OCI-LY3 (cell line): ENCODE data around the gene SDC1.

ENCODE experiments used
- H2AFZ ChIP-seq: fragments of 200-600, 300-600 bp; shearing (Covaris generic); 2 replicates; pipeline ENCODE4 v1.6.0; 2014; ENCODE audit warnings: antibody characterized with exemption, low read depth, low read length
- H3K27ac ChIP-seq: fragments of 200-600, 300-600 bp; sonication (generic); 2 replicates; pipeline ENCODE4 v1.5.1; 2014; ENCODE audit warnings: mild to moderate bottlenecking, low read length, moderate library complexity, mixed read lengths
- H3K27me3 ChIP-seq: fragments of 200-600, 300-600 bp; sonication (generic); 2 replicates; pipeline ENCODE4 v1.6.1; 2014; ENCODE audit warnings: low read depth, low read length, mixed read lengths
- H3K36me3 ChIP-seq: fragments of 200-600, 300-600 bp; sonication (generic); replicated peaks from 2 replicates; pipeline ENCODE3; 2014; ENCODE audit warnings: low read depth, low read length, mixed read lengths
- H3K4me1 ChIP-seq: fragments of 300-600, 200-600 bp; sonication (generic); 2 replicates; pipeline ENCODE4 v1.6.1; 2014; ENCODE audit warnings: low read length, mixed read lengths
- H3K4me2 ChIP-seq: fragments of 200-600, 300-600 bp; sonication (generic); 2 replicates; pipeline ENCODE4 v1.6.1; 2014; ENCODE audit warnings: low read length, mixed read lengths
- H3K4me3 ChIP-seq: fragments of 300-600, 200-600 bp; sonication (generic); 2 replicates; pipeline ENCODE4 v1.5.1; 2014; ENCODE audit warnings: antibody characterized with exemption, mild to moderate bottlenecking, low read length, moderate library complexity
- H3K79me2 ChIP-seq: fragments of 300-600, 200-600 bp; shearing (Covaris generic); 2 replicates; pipeline ENCODE4 v1.6.1; 2014; ENCODE audit warnings: mild to moderate bottlenecking, low read length, mixed read lengths
- H3K9ac ChIP-seq: fragments of 300-600, 200-600 bp; shearing (Covaris generic); 2 replicates; pipeline ENCODE4 v1.6.0; 2014; ENCODE audit warnings: mild to moderate bottlenecking, low read length, moderate library complexity
- H3K9me3 ChIP-seq: fragments of 200-600, 300-600 bp; shearing (Covaris generic); 2 replicates; pipeline ENCODE4 v1.6.1; 2014; ENCODE audit warnings: low read length, mixed read lengths; ENCODE audit not compliant: insufficient read depth
- H4K20me1 ChIP-seq: fragments of 200-600, 300-600 bp; sonication (generic); 2 replicates; pipeline ENCODE4 v1.6.1; 2016; ENCODE audit warnings: low read length, mixed read lengths; ENCODE audit not compliant: insufficient read depth
- EZH2phosphoT487 ChIP-seq: fragments of 200-600 bp; shearing (Covaris generic); IDR thresholded peaks from 2 replicates; pipeline ENCODE4 v1.6.1; 2018; ENCODE audit warnings: antibody characterized with exemption, mixed run types, low read depth
- TF ChIP-seq, protein P1 (sequence below): fragments of 200-600, 300-600 bp; sonication (generic); IDR thresholded peaks from 2 replicates; pipeline ENCODE4 v1.5.1; 2014; ENCODE audit warnings: antibody characterized with exemption, low read length, low read depth

The SDC1 gene

DNA sequence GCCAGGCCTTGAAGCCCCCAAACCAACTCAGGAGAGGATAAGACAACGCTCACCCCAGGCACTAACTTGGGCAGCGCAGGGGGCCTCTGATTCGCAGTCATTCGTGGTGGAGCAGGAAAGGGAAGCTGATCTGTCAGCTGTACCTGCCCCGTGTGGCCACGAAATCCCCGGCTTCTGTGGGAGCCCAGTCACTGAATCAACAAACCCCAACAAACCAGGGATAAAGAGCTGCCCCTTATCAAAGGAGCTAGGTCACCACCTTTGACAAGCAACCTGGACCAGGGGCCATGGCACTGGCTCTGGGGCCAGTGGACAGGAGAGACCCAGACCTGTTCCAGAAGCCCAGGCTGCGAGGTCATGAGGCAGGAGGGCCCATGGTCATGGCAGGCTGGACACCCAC, 14.5 kb downstream of the SDC1 start:
- Histone ChIP-seq H3K36me3 (no peaks in the 10 kb centered on the region), H3K9ac (no peak overlapping the region), H3K27ac (no peak overlapping the region), H3K4me1 (peaks cover 10% of the 10 kb centered on the region; the same call in 1 of the 2 replicates), H3K79me2 (no peaks in the 10 kb centered on the region), H3K27me3 (no peaks in the 10 kb centered on the region), H2AFZ (no peak overlapping the region), H3K4me3 (no peak overlapping the region), H3K4me2 (no peak overlapping the region), H4K20me1 (no peaks in the 10 kb centered on the region), H3K9me3 (no peaks in the 10 kb centered on the region)
- TF ChIP-seq, protein P1, sequence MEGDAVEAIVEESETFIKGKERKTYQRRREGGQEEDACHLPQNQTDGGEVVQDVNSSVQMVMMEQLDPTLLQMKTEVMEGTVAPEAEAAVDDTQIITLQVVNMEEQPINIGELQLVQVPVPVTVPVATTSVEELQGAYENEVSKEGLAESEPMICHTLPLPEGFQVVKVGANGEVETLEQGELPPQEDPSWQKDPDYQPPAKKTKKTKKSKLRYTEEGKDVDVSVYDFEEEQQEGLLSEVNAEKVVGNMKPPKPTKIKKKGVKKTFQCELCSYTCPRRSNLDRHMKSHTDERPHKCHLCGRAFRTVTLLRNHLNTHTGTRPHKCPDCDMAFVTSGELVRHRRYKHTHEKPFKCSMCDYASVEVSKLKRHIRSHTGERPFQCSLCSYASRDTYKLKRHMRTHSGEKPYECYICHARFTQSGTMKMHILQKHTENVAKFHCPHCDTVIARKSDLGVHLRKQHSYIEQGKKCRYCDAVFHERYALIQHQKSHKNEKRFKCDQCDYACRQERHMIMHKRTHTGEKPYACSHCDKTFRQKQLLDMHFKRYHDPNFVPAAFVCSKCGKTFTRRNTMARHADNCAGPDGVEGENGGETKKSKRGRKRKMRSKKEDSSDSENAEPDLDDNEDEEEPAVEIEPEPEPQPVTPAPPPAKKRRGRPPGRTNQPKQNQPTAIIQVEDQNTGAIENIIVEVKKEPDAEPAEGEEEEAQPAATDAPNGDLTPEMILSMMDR, result no peak
- no peak for TF ChIP-seq EZH2phosphoT487

DNA sequence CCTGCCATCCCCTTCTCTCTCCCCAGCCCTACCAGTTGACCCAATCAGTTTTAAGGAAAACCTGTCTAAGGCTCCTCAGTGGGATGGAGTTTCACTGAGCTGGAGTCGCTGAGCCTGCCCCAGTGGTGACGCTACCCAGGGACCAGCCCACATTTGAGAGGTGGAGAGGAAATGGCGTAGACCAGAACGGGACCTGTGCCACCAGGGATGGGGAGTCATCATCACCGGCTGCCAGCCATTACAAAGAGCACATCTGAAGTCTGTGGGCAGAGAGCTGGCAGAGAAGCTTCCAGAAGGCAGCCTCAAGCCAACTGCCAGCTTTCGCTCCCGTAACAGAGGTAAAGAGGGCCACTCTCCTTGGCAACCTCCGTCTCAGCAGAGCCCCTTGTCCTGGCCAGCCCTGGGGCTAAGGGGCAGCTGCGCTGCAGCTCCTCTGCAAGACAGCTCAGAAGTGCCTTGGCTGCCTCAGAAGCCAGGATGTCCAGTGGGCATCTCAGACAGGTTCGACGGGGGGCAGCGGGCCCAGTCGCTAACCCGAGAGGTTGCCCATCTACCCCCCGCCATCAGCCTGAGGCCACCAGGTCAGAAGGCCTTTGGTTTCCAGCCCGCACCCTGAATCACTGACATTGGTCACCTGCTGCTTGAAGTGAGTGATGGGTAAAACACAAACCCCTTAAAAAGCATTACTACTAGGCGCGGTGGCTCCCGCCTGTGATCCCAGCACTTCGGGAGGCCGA, 15.4 kb downstream of the SDC1 start:
- H4K20me1 ChIP-seq, result no peaks in the 10 kb centered on the region
- H3K79me2 ChIP-seq, result no peaks in the 10 kb centered on the region
- H2AFZ ChIP-seq, result no peak overlapping the region
- H3K27ac ChIP-seq, result no peak overlapping the region
- no peak overlapping the region for H3K4me2 ChIP-seq
- H3K4me1 ChIP-seq, result peaks cover 10% of the 10 kb centered on the region; the same call in 1 of the 2 replicates
- no peaks in the 10 kb centered on the region for H3K9me3 ChIP-seq
- H3K9ac ChIP-seq, result no peak overlapping the region
- no peaks in the 10 kb centered on the region for H3K27me3 ChIP-seq
- no peak overlapping the region for H3K4me3 ChIP-seq
- no peaks in the 10 kb centered on the region for H3K36me3 ChIP-seq
- TF ChIP-seq EZH2phosphoT487, result no peak
- TF ChIP-seq, protein P1, result no peak

DNA sequence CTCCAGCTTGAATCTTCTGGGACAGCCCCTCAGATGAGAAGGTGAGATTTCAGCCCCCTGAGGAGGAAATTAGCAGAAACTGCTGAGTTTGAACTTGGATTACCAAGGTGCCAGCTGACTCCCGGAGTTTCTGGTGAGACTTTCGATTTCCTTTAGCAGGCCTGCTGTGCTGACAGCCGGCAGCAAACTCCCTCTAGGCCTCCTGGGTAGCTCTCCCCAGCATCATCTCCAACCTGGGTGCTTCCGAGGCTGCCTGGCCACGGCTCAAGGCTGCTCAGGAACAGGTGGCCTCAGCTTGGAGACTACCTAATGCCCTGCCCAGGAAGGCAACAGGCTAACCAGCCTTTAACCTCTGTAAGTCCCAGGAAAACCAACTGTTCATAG, 16.5 kb downstream of the SDC1 start:
- TF ChIP-seq, protein P1, result no peak
- no peak for TF ChIP-seq EZH2phosphoT487
- no peak overlapping the region for H3K9ac ChIP-seq
- no peaks in the 10 kb centered on the region for H3K9me3 ChIP-seq
- H3K79me2 ChIP-seq, result no peaks in the 10 kb centered on the region
- no peak overlapping the region for H3K27ac ChIP-seq
- no peak overlapping the region for H2AFZ ChIP-seq
- no peak overlapping the region for H3K4me3 ChIP-seq
- no peak overlapping the region for H3K4me2 ChIP-seq
- H3K27me3 ChIP-seq, result no peaks in the 10 kb centered on the region
- H3K4me1 ChIP-seq, result peaks cover 3% of the 10 kb centered on the region; the same call in 1 of the 2 replicates
- H3K36me3 ChIP-seq, result no peaks in the 10 kb centered on the region
- no peaks in the 10 kb centered on the region for H4K20me1 ChIP-seq

DNA sequence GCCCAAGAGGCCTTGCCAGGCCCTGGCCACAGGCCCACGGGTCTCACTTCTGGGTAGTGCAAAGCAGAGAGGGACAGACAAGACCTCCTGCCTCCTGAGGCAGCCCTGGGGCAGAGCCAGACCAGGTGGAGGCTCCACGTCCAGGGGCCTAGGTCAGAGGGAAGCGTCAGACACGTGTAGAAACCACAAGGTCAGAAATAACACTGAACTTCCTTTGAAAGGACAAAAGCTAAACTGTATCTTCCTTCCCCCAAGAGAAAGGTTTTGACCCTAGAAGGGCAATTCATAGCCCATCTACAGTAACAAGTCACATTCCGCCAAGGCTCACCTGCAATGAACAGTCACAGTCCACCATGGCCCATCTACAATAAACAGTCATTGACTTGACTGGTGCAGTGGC, 17.9 kb downstream of the SDC1 start:
- Histone ChIP-seq H3K4me3 (no peak overlapping the region), H3K9ac (no peak overlapping the region), H4K20me1 (no peaks in the 10 kb centered on the region), H2AFZ (no peak overlapping the region), H3K27me3 (no peaks in the 10 kb centered on the region), H3K27ac (no peak overlapping the region), H3K36me3 (no peaks in the 10 kb centered on the region), H3K4me2 (no peak overlapping the region), H3K9me3 (no peaks in the 10 kb centered on the region), H3K4me1 (peaks cover 3% of the 10 kb centered on the region; the same call in 1 of the 2 replicates), H3K79me2 (no peaks in the 10 kb centered on the region)
- TF ChIP-seq, protein P1, result no peak
- no peak for TF ChIP-seq EZH2phosphoT487
